ENCODE results near the gene MZB1. TPM values are rescaled to one million over a fixed set of nuclear protein-coding genes. Genes with fewer than 3 reads are reported as not detected.
A peak's percentile ranks its signal among the peaks of the same experiment; 100 is the strongest.
"Not testable (repeated sequence)": the region's sequence is repeated elsewhere in the genome, so short reads cannot be mapped to it uniquely, and the experiment has no call there.

Gene MZB1
- total and polyA plus RNA-seq, 9 donors = 0.50 to 1.8 (median 1.2) TPM; not detected in 1

GRCh38 chr5:139361835-139362429, 27.8 kb downstream of the MZB1 start:
- no peaks in the 10 kb centered on the region for H3K9me3 ChIP-seq
- TF ChIP-seq POLR2A (IDR thresholded peaks at IDR 0.05) = no peak
- TF ChIP-seq EP300 (IDR thresholded peaks at IDR 0.05) = no peak
- TF ChIP-seq CTCF (IDR thresholded peaks at IDR 0.05) = no peak
- no peaks in the 10 kb centered on the region for H3K27me3 ChIP-seq
- H3K4me3 ChIP-seq = no peak overlapping the region
- 80 to 84% (median 84%) methylated on average over 6 of the region's 6 CpGs for whole genome bisulfite sequencing, 3 donors
- no peaks in the 10 kb centered on the region for H3K36me3 ChIP-seq
- peaks cover 9% of the 10 kb centered on the region for H3K4me1 ChIP-seq (ENCODE audit: insufficient read depth)
- intact Hi-C loops (cut with DNase I) = no loop called here
- DNase-seq = no peak
- no peak overlapping the region for H3K27ac ChIP-seq

GRCh38 chr5:139360384-139360783, 29.3 kb downstream of the MZB1 start:
- 95 to 98% (median 97%) methylated on average over 4 of the region's 4 CpGs for WGBS, 3 donors
- no peaks in the 10 kb centered on the region for H3K27me3 ChIP-seq
- no peaks in the 10 kb centered on the region for H3K9me3 ChIP-seq
- peaks cover 9% of the 10 kb centered on the region for H3K4me1 ChIP-seq (ENCODE audit: insufficient read depth)
- no peak overlapping the region for H3K27ac ChIP-seq
- intact Hi-C loops (cut with DNase I) = no loop called here
- H3K4me3 ChIP-seq = no peak overlapping the region
- DNase-seq = peak in 1 of 5 donors; percentile 7
- no peak for TF ChIP-seq CTCF (IDR thresholded peaks at IDR 0.05)
- TF ChIP-seq POLR2A (IDR thresholded peaks at IDR 0.05) = no peak
- TF ChIP-seq EP300 (IDR thresholded peaks at IDR 0.05) = no peak
- no peaks in the 10 kb centered on the region for H3K36me3 ChIP-seq

- Histone ChIP-seq H3K27ac (no peak overlapping the region), H3K27me3 (no peaks in the 10 kb centered on the region), H3K9me3 (no peaks in the 10 kb centered on the region), H3K4me3 (no peak overlapping the region), H3K36me3 (no peaks in the 10 kb centered on the region), H3K4me1 (ENCODE audit: insufficient read depth) (peaks cover 9% of the 10 kb centered on the region)
- intact Hi-C loops (cut with DNase I) = no loop called here
- DNase-seq = no peak
- TF ChIP-seq CTCF (IDR thresholded peaks at IDR 0.05) = no peak
- TF ChIP-seq POLR2A (IDR thresholded peaks at IDR 0.05) = no peak
- TF ChIP-seq EP300 (IDR thresholded peaks at IDR 0.05) = no peak
These were observed 31.6 kb downstream of the MZB1 start for GRCh38 chr5:139358064-139358463.

- intact Hi-C loops (cut with DNase I); DNase-seq: not testable (repeated sequence)
- 93 to 95% (median 94%) methylated on average over 8 of the region's 8 CpGs for WGBS, 3 donors
These were observed 33.8 kb downstream of the MZB1 start for GRCh38 chr5:139355900-139356299.

GRCh38 chr5:139354186-139354585, 35.5 kb downstream of the MZB1 start:
- 91 to 97% (median 97%) methylated on average over 3 of the region's 3 CpGs for WGBS, 3 donors
- TF ChIP-seq EP300 (IDR thresholded peaks at IDR 0.05) = no peak
- TF ChIP-seq CTCF (IDR thresholded peaks at IDR 0.05) = no peak
- no peak for TF ChIP-seq POLR2A (IDR thresholded peaks at IDR 0.05)
- DNase-seq = no peak
- no peaks in the 10 kb centered on the region for H3K27me3 ChIP-seq
- H3K9me3 ChIP-seq = no peaks in the 10 kb centered on the region
- peaks cover 11% of the 10 kb centered on the region for H3K4me1 ChIP-seq (ENCODE audit: insufficient read depth)
- no peak overlapping the region for H3K27ac ChIP-seq
- no peak overlapping the region for H3K4me3 ChIP-seq
- no peaks in the 10 kb centered on the region for H3K36me3 ChIP-seq
- intact Hi-C loops (cut with DNase I) = no loop called here

More at GRCh38 chr5:139355900-139356299, 33.8 kb downstream of the MZB1 start:
- H3K27ac ChIP-seq; H3K27me3 ChIP-seq; H3K9me3 ChIP-seq; H3K4me3 ChIP-seq; H3K36me3 ChIP-seq; H3K4me1 ChIP-seq (ENCODE audit: insufficient read depth): not testable (repeated sequence)

- H3K4me3 ChIP-seq; DNase-seq; H3K36me3 ChIP-seq; H3K27me3 ChIP-seq; H3K27ac ChIP-seq; intact Hi-C loops (cut with DNase I); H3K9me3 ChIP-seq: not testable (repeated sequence)
- WGBS, 3 donors = 89 to 92% (median 90%) methylated on average over 9 of the region's 9 CpGs
- H3K4me1 ChIP-seq (ENCODE audit: insufficient read depth) = peaks cover 14% of the 10 kb centered on the region
These were observed 41.9 kb downstream of the MZB1 start for GRCh38 chr5:139347863-139348262.

- H3K36me3 ChIP-seq; H3K9me3 ChIP-seq; intact Hi-C loops (cut with DNase I); DNase-seq; H3K4me3 ChIP-seq; H3K27me3 ChIP-seq; H3K27ac ChIP-seq: not testable (repeated sequence)
- WGBS, 3 donors = 93 to 94% (median 94%) methylated on average over 8 of the region's 8 CpGs
- peaks cover 17% of the 10 kb centered on the region for H3K4me1 ChIP-seq (ENCODE audit: insufficient read depth)
These were observed 44.3 kb downstream of the MZB1 start for GRCh38 chr5:139345442-139345841.
